AG04450 (cell line): ENCODE results near the gene NBL1. TPM values are rescaled to one million over a fixed set of nuclear protein-coding genes. Genes with fewer than 3 reads are reported as not detected.

Experiments used
- CTCF ChIA-PET: fragments of 300-600, 350-600 bp; formaldehyde crosslinking; extraction: SDS; loops from one replicate; lab custom pipeline; 2022; ENCODE audit warnings: antibody characterized with exemption, inconsistent platforms; lab: Charles Lee
- POLR2A ChIA-PET: fragments of 350-600 bp; formaldehyde crosslinking; extraction: SDS; loops from one replicate; lab custom pipeline; 2021; ENCODE audit warnings: antibody characterized with exemption, inconsistent platforms; lab: Yijun Ruan, JAX
- DNase-seq: peaks from one replicate; pipeline ENCODE4 v3.0.0-alpha.2; 2011; ENCODE audit warnings: low read depth, low spot score
- H3K27ac ChIP-seq: one replicate; pipeline ENCODE4 v1.5.1; 2012; ENCODE audit warnings: low read depth, low read length, control low read depth
- H3K27me3 ChIP-seq: one replicate; pipeline ENCODE4 v1.6.0; 2012; ENCODE audit warnings: low read length; ENCODE audit not compliant: control insufficient read depth, insufficient read depth
- H3K4me3 ChIP-seq: 2 replicates; pipeline ENCODE4 v1.5.1; 2011; ENCODE audit warnings: mild to moderate bottlenecking, low read depth, low read length, control low read depth
- H3K9me3 ChIP-seq: 2 replicates; pipeline ENCODE4 v1.5.1; 2012; ENCODE audit warnings: low read length; ENCODE audit not compliant: control insufficient read depth, insufficient read depth
- polyA plus RNA-seq: library from polyadenylated mRNA; depleted of rRNA; stranded (reverse); fragments of >200 nt; gene quantifications from 2 replicates; pipeline ENCODE4 v1.2.3, GENCODE V29; 2011; rRNA removed
- TF ChIP-seq, protein P1 (sequence below): IDR thresholded peaks from 2 replicates; pipeline ENCODE4 v1.5.1; 2011; ENCODE audit warnings: low read depth, low read length, control low read depth, inconsistent platforms

Gene NBL1
- polyA plus RNA-seq, 1 experiment: 151 TPM

GRCh38 chr1:19704247-19705113 is 60.4 kb downstream of the NBL1 start:
- ChIA-PET CTCF (interaction anchor here (0.6 to 4.2 kb wide), 31 partner anchors 10 to 1075 kb away, joined by 3 to 142 read pairs (median 4); partner anchors contain the start of gene HTR6), POLR2A (interaction anchor here (2.1 kb wide), 1 partner anchor 43 kb away, joined by 7 read pairs; no protein-coding TSS in a partner anchor)
- H3K27me3 ChIP-seq: no peaks in the 10 kb centered on the region
- H3K27ac ChIP-seq: no peak overlapping the region
- DNase-seq: peak; percentile 33
- TF ChIP-seq, protein P1, sequence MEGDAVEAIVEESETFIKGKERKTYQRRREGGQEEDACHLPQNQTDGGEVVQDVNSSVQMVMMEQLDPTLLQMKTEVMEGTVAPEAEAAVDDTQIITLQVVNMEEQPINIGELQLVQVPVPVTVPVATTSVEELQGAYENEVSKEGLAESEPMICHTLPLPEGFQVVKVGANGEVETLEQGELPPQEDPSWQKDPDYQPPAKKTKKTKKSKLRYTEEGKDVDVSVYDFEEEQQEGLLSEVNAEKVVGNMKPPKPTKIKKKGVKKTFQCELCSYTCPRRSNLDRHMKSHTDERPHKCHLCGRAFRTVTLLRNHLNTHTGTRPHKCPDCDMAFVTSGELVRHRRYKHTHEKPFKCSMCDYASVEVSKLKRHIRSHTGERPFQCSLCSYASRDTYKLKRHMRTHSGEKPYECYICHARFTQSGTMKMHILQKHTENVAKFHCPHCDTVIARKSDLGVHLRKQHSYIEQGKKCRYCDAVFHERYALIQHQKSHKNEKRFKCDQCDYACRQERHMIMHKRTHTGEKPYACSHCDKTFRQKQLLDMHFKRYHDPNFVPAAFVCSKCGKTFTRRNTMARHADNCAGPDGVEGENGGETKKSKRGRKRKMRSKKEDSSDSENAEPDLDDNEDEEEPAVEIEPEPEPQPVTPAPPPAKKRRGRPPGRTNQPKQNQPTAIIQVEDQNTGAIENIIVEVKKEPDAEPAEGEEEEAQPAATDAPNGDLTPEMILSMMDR: peak; percentile 97
- H3K4me3 ChIP-seq: no peak overlapping the region
- H3K9me3 ChIP-seq: no peaks in the 10 kb centered on the region

GRCh38 chr1:19705464-19705863 is 61.4 kb downstream of the NBL1 start:
- CTCF ChIA-PET: interaction anchor here (0.6 to 4.2 kb wide), 21 partner anchors 9 to 798 kb away, joined by 3 to 142 read pairs (median 6); partner anchors contain the start of gene HTR6
- no peak overlapping the region for H3K27ac ChIP-seq
- POLR2A ChIA-PET: interaction anchor here (2.1 kb wide), 1 partner anchor 44 kb away, joined by 7 read pairs; no protein-coding TSS in a partner anchor
- H3K4me3 ChIP-seq: no peak overlapping the region
- no peak for DNase-seq
- H3K27me3 ChIP-seq: no peaks in the 10 kb centered on the region
- H3K9me3 ChIP-seq: no peaks in the 10 kb centered on the region
- TF ChIP-seq, protein P1: no peak

DNA sequence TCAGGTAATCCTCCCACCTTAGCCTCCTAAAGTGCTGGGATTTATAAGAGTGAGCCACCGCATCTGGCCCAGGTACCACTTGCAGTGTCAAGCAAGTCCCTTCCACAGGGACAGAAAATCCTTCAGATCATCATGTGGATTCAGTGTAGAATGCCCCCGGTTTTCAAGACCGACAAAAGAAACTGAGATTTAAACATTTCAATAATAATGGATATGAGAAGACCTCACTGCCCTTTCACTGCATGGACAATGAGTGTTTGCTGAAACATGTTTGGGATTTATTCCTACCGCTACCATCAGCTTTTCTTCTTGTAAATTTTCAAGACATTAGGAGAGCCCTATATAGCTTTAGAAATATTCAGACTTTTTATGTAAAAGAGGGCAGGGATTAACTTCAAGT is 62.0 kb downstream of the NBL1 start:
- ChIA-PET CTCF (interaction anchor here (0.6 to 4.2 kb wide), 4 partner anchors 9 to 211 kb away, joined by 7 to 142 read pairs (median 38); partner anchors contain the start of gene HTR6), POLR2A (interaction anchor here (0.6 kb wide), 1 partner anchor 802 kb away, joined by 3 read pairs; the partner anchor contains the start of gene MUL1)
- TF ChIP-seq, protein P1: no peak
- no peak for DNase-seq
- Histone ChIP-seq H3K9me3 (no peaks in the 10 kb centered on the region), H3K27me3 (no peaks in the 10 kb centered on the region), H3K4me3 (no peak overlapping the region), H3K27ac (no peak overlapping the region)

Other genes starting within 250 kb of the NBL1 start
- 292 and 312 TPM in 2 replicates for gene CAPZB, start 158.8 kb upstream of the NBL1 start, polyA plus RNA-seq
- gene HTR6, start 20.6 kb downstream of the NBL1 start, polyA plus RNA-seq: not detected in 2 replicates
- gene TMCO4, start 155.6 kb downstream of the NBL1 start, polyA plus RNA-seq: 10.1 and 11.4 TPM in 2 replicates
- gene RNF186, start 171.0 kb downstream of the NBL1 start, polyA plus RNA-seq: not detected in 2 replicates
- gene OTUD3, start 238.1 kb downstream of the NBL1 start, polyA plus RNA-seq: 3.9 and 4.8 TPM in 2 replicates